ENCODE results near the gene PPP2R5D. TPM values are rescaled to one million over a fixed set of nuclear protein-coding genes. Genes with fewer than 3 reads are reported as not detected.

PPP2R5D gene
- total and polyA plus RNA-seq, 9 of the 15 experiments (the other 6 are each of a cell fraction or from before 2014, with no cell fraction given) = 1.3 to 96.1 (median 38.4) TPM

GRCh38 chr6:42978839-42979522 is 5.4 kb upstream of the PPP2R5D start, which contains the start of gene PEX6 (continued):
- TF ChIP-seq, protein P1, sequence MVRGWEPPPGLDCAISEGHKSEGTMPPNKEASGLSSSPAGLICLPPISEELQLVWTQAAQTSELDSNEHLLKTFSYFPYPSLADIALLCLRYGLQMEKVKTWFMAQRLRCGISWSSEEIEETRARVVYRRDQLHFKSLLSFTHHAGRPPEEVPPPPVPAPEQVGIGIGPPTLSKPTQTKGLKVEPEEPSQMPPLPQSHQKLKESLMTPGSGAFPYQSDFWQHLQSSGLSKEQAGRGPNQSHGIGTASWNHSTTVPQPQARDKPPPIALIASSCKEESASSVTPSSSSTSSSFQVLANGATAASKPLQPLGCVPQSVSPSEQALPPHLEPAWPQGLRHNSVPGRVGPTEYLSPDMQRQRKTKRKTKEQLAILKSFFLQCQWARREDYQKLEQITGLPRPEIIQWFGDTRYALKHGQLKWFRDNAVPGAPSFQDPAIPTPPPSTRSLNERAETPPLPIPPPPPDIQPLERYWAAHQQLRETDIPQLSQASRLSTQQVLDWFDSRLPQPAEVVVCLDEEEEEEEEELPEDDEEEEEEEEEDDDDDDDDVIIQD (CRISPR knock-in tag; IDR thresholded peaks at IDR 0.05) = peak; percentile 55; the same call in 1 of the 2 replicates
- TF ChIP-seq, protein P2, sequence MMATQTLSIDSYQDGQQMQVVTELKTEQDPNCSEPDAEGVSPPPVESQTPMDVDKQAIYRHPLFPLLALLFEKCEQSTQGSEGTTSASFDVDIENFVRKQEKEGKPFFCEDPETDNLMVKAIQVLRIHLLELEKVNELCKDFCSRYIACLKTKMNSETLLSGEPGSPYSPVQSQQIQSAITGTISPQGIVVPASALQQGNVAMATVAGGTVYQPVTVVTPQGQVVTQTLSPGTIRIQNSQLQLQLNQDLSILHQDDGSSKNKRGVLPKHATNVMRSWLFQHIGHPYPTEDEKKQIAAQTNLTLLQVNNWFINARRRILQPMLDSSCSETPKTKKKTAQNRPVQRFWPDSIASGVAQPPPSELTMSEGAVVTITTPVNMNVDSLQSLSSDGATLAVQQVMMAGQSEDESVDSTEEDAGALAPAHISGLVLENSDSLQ (IDR thresholded peaks at IDR 0.05) = peak; percentile 56
- peak; percentile 54 for TF ChIP-seq SAP30 (IDR thresholded peaks at IDR 0.05; ENCODE audit: borderline replicate concordance, insufficient read depth, low read depth, low read length, poor library complexity, severe bottlenecking)
- TF ChIP-seq SNAPC5 (CRISPR knock-in tag; IDR thresholded peaks at IDR 0.05) = no peak
- TF ChIP-seq PRDM10 (IDR thresholded peaks at IDR 0.05; ENCODE audit: partially characterized antibody) = peak; percentile 86
- TF ChIP-seq YY1 (IDR thresholded peaks at IDR 0.05; ENCODE audit: borderline replicate concordance in 1 of 3, control insufficient read depth in 1 of 3, extremely low read depth in 1 of 3, insufficient read depth in 3 of 3, insufficient read length in 1 of 3, insufficient replicate concordance in 2 of 3, low read depth in 1 of 3, low read length in 2 of 3) = peak in 2 of 3 experiments; percentile 65 to 81
- TF ChIP-seq NR2C2 (CRISPR knock-in tag; IDR thresholded peaks at IDR 0.05) = peak; percentile 68
- TF ChIP-seq NR2C2 (tag; IDR thresholded peaks at IDR 0.05) = peak; percentile 88
- peak; percentile 54 for TF ChIP-seq GTF2B (IDR thresholded peaks at IDR 0.05; ENCODE audit: extremely low read depth, insufficient read length)
- 0 out of 2 replicates have a peak, but pooled peaks have one; percentile 59 for TF ChIP-seq SMAD3 (CRISPR knock-in tag; conservative IDR thresholded peaks at IDR 0.05)
- TF ChIP-seq SP2 (IDR thresholded peaks at IDR 0.05; ENCODE audit: extremely low read depth, low read depth, low read length, poor library complexity, severe bottlenecking) = peak; percentile 21
- no peak for TF ChIP-seq TFE3 (CRISPR knock-in tag; IDR thresholded peaks at IDR 0.05)
- TF ChIP-seq, protein P3, sequence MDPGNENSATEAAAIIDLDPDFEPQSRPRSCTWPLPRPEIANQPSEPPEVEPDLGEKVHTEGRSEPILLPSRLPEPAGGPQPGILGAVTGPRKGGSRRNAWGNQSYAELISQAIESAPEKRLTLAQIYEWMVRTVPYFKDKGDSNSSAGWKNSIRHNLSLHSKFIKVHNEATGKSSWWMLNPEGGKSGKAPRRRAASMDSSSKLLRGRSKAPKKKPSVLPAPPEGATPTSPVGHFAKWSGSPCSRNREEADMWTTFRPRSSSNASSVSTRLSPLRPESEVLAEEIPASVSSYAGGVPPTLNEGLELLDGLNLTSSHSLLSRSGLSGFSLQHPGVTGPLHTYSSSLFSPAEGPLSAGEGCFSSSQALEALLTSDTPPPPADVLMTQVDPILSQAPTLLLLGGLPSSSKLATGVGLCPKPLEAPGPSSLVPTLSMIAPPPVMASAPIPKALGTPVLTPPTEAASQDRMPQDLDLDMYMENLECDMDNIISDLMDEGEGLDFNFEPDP (CRISPR knock-in tag; IDR thresholded peaks at IDR 0.05) = 0 out of 2 replicates have a peak, but pooled peaks have one; percentile 63

All from K562 (cell line).